Right atrium auricular region (tissue), 2 donors: ENCODE measurements around the gene CELA1. TPM values are rescaled to one million over a fixed set of nuclear protein-coding genes. Genes with fewer than 3 reads are reported as not detected.

Source experiments
- DNase-seq: peaks from one replicate; pipeline ENCODE4 v3.0.0-alpha.2; 2019; ENCODE audit warnings: low spot score
- H3K27ac ChIP-seq, 2 donors: fragments of 200-600 bp; sonication (generic); 1 replicate in 1 of 2; 2 replicates in 1 of 2; pipeline ENCODE4 v1.5.1; 2016 to 2019
- H3K27me3 ChIP-seq, 2 donors: fragments of 200-600 bp; sonication (generic); one replicate each; pipeline versions ENCODE4 v1.5.1 to v1.6.0; 2017 to 2019
- H3K36me3 ChIP-seq: fragments of 200-600 bp; sonication (generic); one replicate; pipeline ENCODE4 v1.5.1; 2016
- H3K4me1 ChIP-seq, 2 donors: fragments of 200-600 bp; sonication (generic); one replicate each; pipeline versions ENCODE4 v1.5.1 to v1.6.0; 2017 to 2019
- H3K4me3 ChIP-seq, 2 donors: fragments of 200-600 bp; sonication (generic); 1 replicate in 1 of 2; 2 replicates in 1 of 2; pipeline ENCODE4 v1.5.1; 2017 to 2019; ENCODE audit warnings: mild to moderate bottlenecking in 1 of 2, moderate library complexity in 1 of 2
- H3K9me3 ChIP-seq, 2 donors: fragments of 200-600 bp; sonication (generic); one replicate each; pipeline ENCODE4 v1.5.1; 2019
- total RNA-seq, 2 donors: library from RNA; depleted of rRNA; stranded (reverse); fragments of >200 nt; gene quantifications; one replicate each; pipeline ENCODE4 v1.1.0, GENCODE V29; 2016
- TF ChIP-seq, protein P1 (sequence below), 2 donors: fragments of 200-600 bp; sonication (generic); IDR thresholded peaks; one replicate each; pipeline ENCODE4 v1.5.1; 2019; ENCODE audit warnings: antibody characterized with exemption in 2 of 2

Gene CELA1
- total RNA-seq, 2 donors from 2014 or later = not detected

GRCh38 chr12:51391283-51392123 is 45.0 kb upstream of the CELA1 start, which contains the start of gene GALNT6:
Gene GALNT6, minus strand, starts transcription at chr12:51391406. Its CDS starts 11,625 bp downstream, at chr12:51379781.
- H3K4me3 ChIP-seq = peak within 1 kb of the TSS; percentile 48 to 60

GRCh38 chr12:51390891-51391282 is 44.4 kb upstream of the CELA1 start:
- DNase-seq = no peak
- Histone ChIP-seq H3K27ac (peak overlapping the region in 1 of 2 donors; percentile 44), H3K36me3 (no peaks in the 10 kb centered on the region), H3K27me3 (peaks cover 0 to 10% of the 10 kb centered on the region in 2 donors), H3K4me3 (peak overlapping the region; percentile 48 to 60), H3K9me3 (no peaks in the 10 kb centered on the region), H3K4me1 (peaks cover 0 to 17% of the 10 kb centered on the region in 2 donors)
- TF ChIP-seq, protein P1, sequence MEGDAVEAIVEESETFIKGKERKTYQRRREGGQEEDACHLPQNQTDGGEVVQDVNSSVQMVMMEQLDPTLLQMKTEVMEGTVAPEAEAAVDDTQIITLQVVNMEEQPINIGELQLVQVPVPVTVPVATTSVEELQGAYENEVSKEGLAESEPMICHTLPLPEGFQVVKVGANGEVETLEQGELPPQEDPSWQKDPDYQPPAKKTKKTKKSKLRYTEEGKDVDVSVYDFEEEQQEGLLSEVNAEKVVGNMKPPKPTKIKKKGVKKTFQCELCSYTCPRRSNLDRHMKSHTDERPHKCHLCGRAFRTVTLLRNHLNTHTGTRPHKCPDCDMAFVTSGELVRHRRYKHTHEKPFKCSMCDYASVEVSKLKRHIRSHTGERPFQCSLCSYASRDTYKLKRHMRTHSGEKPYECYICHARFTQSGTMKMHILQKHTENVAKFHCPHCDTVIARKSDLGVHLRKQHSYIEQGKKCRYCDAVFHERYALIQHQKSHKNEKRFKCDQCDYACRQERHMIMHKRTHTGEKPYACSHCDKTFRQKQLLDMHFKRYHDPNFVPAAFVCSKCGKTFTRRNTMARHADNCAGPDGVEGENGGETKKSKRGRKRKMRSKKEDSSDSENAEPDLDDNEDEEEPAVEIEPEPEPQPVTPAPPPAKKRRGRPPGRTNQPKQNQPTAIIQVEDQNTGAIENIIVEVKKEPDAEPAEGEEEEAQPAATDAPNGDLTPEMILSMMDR (IDR thresholded peaks at IDR 0.05) = no peak

More at GRCh38 chr12:51391283-51392123, 45.0 kb upstream of the CELA1 start, which contains the start of gene GALNT6:
- Histone ChIP-seq H3K4me1 (peaks cover 0 to 17% of the 10 kb centered on the region in 2 donors), H3K27me3 (peaks cover 0 to 10% of the 10 kb centered on the region in 2 donors), H3K36me3 (no peaks in the 10 kb centered on the region), H3K9me3 (no peaks in the 10 kb centered on the region), H3K27ac (peak within 1 kb of the TSS in 1 of 2 donors; percentile 44)
- TF ChIP-seq, protein P1 (IDR thresholded peaks at IDR 0.05) = no peak
- no peak for DNase-seq

DNA sequence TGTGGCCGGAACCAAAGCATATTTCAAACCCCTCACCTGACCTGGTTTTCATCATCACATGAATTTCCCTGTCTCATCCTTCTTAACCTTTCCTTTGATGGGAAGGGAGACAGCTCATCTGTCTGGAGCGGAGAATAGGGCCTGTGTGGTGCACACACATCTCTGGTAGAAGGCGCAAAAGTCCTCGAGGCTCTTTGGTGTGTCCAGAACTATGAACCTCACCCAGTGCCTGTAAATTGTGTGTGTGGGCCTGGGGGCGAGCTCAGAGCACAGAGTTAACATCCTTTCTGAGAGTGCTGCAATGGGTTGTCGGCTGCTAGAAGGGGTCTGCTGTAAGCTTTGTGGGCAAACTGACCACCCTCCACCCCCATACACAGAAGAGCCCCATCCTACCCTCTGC is 44.0 kb upstream of the CELA1 start:
- H3K27me3 ChIP-seq = peaks cover 0 to 10% of the 10 kb centered on the region in 2 donors
- H3K4me3 ChIP-seq = no peak overlapping the region
- H3K9me3 ChIP-seq = no peaks in the 10 kb centered on the region
- DNase-seq = no peak
- H3K4me1 ChIP-seq = peaks cover 0 to 17% of the 10 kb centered on the region in 2 donors
- H3K36me3 ChIP-seq = no peaks in the 10 kb centered on the region
- no peak overlapping the region for H3K27ac ChIP-seq
- TF ChIP-seq, protein P1 (IDR thresholded peaks at IDR 0.05) = no peak

- no peak for DNase-seq
- H3K27me3 ChIP-seq = peaks cover 0 to 10% of the 10 kb centered on the region in 2 donors
- peaks cover 0 to 17% of the 10 kb centered on the region in 2 donors for H3K4me1 ChIP-seq
- no peaks in the 10 kb centered on the region for H3K36me3 ChIP-seq
- TF ChIP-seq, protein P1 (IDR thresholded peaks at IDR 0.05) = no peak
- H3K27ac ChIP-seq = no peak overlapping the region
- no peaks in the 10 kb centered on the region for H3K9me3 ChIP-seq
- H3K4me3 ChIP-seq = no peak overlapping the region
Measured at GRCh38 chr12:51389302-51389999, 43.0 kb upstream of the CELA1 start.

DNA sequence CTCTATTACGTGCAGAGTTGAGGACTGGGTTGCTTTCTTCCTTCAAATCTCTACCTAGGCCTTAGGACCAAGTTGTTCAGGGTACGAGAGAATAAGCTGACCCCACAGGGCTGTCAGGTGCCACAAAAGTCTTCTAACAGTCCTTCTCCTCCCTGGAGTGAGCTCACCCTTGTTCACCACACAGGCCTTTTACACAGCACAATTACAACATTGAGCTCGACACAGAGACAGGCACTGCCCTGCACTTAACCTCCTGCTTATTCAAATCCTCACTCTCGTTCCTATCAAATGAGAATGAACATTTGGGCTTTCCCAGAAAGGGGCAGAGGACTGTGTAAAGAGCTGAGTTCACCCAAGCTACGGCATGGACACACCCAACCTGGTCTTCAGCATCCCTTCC is 42.4 kb upstream of the CELA1 start:
- DNase-seq = no peak
- peaks cover 0 to 17% of the 10 kb centered on the region in 2 donors for H3K4me1 ChIP-seq
- peaks cover 0 to 10% of the 10 kb centered on the region in 2 donors for H3K27me3 ChIP-seq
- no peaks in the 10 kb centered on the region for H3K9me3 ChIP-seq
- H3K27ac ChIP-seq = no peak overlapping the region
- no peaks in the 10 kb centered on the region for H3K36me3 ChIP-seq
- TF ChIP-seq, protein P1 (IDR thresholded peaks at IDR 0.05) = no peak
- no peak overlapping the region for H3K4me3 ChIP-seq
